SHP77 (cell line): ENCODE results near the gene ASTN1.

Experiments used
- DNase-seq, 2 experiments: peaks; one replicate each; lab custom pipeline; 2025; lab: John Stamatoyannopoulos, UW

Gene ASTN1

DNA sequence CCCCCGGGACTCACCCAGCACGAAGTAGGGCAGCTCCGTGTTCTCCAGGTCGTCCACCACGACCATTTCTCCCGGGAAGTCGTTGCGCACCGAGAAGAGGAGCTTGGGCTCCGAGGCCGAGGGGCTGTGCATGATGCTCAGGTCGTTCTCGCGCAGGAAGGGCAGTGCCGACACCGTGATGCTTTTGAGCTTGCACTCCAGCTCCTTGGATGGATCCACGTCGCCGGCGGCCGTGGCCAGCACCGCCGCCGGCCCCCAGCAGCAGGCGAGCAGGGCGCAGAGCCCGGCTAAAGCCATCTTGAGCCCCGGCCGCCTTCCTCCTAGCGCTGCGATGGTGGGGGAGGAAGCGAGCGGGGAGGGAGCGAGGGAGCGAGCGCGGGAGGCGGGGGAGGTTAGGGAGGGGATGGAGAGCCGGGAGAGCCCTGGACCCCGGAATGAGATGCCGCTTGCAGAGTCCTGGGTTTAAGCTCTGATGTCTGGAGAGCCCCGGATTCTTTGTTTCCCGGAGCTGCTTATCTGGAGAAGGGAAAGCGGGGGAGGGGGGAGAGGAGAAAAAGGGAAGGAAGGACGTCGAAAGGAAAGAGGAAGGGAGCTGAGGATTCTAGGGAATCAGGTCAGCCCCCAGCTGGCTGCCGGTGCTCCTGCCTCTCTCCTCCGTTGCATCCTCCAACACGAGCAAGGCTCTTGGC, at the start of gene ASTN1:
ASTN1 (minus strand) TSS at position 333 of the 689 bp plus-strand sequence; CDS start at position 297, 36 bp downstream.
- DNase-seq = no peak

- DNase-seq = peak in 1 of 2 experiments; percentile 1
Measured at GRCh38 chr1:177211231-177211630, 46.7 kb upstream of the ASTN1 start.

DNA sequence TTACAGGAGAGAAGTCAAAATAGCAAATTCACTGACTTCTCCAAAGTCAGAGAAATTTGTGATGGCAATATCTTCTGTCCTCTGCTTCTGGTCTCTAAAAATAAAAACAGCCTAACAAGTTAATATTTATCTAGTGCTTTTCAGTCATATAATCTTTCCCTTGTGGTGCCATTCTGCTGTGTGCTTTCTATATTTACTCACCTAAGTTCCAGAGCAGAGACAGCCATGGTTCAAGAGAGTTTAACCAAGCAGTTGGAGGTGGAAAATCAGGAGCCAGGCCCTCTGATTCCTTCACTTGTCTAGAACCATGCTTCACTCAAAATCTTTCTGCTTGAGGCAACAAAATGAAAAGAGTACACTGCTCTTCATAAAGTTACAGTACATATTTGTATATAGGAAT, 45.6 kb upstream of the ASTN1 start:
- DNase-seq = peak in 1 of 2 experiments; percentile 19

- DNase-seq = peak; percentile 94 to 95
Measured at GRCh38 chr1:177209357-177209756, 44.8 kb upstream of the ASTN1 start.

- DNase-seq = no peak
Measured at GRCh38 chr1:177208920-177209319, 44.4 kb upstream of the ASTN1 start.

DNA sequence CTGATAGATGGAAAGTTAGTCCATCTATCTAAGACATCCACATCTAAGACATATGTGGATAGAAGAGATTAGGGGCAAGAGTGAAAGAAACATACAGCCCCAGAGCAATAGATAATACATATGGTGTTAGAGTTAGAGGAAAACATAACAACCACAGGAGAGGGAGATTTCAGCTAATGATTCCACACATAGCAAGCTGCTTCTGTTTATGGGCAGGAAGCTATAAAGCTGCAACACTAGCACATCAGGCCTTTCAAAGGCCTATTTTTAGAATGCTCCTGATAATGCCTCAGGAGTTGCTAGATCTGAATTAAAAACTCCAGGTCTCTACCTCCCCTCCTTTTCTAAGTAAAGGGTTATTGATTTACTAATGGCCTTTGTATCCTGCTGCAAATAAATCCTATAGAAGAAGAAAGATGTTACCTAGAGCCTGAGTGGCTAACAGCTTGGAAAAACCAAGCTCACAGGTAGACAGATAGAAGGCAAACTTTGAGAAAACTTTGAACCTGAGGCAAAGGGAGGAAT, 42.4 kb upstream of the ASTN1 start:
- DNase-seq = no peak

DNA sequence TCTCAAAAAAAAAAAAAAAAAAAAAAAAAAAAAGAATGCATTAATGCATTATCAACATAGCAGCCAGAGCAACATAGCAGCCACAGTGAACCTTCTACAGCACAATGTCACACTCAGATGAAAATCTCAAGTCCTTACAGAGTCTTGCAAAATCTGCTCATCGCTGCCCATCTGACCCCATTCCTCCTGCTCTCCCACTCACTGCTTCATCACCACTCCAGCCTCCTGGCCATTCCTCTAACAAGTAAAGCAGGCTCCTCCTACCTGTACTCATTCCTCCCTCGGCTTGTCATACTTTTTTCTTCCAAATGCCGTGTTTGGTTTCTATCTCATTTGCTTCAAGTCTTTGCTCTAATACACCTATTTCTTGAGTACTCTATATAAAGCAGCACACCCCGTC, 35.8 kb upstream of the ASTN1 start:
- no peak for DNase-seq

DNA sequence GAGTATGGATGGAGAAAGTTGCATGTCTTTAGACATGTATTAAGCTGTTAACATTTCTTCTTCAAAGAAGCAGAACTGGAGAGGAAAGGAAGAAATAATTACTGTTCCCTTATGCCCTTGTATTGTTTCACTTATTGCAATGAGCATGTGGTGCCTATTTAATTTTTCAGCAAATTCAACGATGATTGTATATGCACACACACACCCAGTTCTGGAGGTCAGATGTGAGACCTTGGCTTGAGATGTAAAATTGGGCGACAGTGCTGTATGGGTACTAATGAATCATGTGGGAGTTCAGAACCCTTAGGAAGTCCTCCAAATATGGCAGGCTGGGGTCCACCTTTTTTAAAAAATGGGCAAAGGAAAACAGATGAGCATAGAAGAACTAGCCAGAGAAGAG, 33.7 kb upstream of the ASTN1 start:
- DNase-seq = no peak

- DNase-seq = no peak
Measured at GRCh38 chr1:177190308-177190970, 25.9 kb upstream of the ASTN1 start.

DNA sequence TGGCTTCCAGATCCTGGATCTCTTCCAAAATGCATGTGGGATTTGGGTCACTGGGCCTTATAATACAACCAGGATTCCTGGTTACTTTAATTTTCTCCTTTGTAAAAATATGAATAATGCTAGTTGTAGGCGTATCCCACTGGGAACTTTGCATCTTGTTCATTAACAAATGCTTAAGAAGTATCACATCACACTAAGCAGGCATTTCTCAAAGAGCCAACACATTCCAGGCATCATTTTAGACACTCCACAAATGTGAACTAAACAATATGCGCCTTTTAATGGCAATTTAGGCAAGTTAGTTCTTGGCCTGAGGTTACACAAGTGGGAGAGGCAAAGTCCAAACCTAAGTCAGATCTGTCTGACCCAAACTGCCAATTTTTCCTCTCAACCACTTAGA, 22.1 kb upstream of the ASTN1 start:
- DNase-seq = no peak

DNA sequence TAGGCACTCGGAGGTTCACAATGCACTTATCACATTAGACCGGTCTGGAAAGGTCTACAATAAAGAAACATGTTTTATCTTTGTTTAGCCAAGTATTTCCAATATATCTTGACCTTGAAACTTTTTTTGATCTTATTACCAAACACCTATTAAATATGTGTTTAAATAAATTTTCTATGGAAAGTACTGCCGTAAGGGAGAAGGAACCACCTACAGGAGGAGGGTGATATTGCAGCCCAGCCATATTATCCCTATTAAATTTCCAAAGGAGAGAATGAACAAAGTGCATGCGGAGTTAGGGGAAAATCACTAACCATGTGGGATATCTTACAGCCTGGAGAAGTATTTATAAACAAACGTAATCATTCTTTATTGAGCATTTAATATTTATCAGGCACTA, 20.7 kb upstream of the ASTN1 start:
- DNase-seq = no peak

GRCh38 chr1:177183836-177184235, 19.3 kb upstream of the ASTN1 start:
- DNase-seq = no peak

GRCh38 chr1:177181631-177182291, 17.2 kb upstream of the ASTN1 start:
- peak; percentile 65 to 73 for DNase-seq

DNA sequence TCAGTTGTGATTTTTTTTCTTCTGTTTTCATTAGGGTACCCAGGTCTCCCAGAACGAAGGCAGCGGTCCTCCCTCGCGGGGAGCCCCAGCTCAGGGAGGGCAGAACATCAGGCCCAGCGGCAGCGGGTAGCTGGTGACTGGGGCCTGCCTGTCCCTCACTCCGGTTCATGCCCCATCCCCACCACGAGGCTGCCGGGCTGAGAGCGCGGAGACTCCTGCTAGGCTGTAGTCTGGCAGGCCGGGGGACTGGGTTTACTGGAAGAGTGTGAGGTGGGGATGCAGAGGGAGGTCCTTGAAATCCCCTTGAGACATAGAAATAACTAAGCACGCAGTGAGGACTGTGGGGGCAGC, 16.7 kb upstream of the ASTN1 start:
- no peak for DNase-seq

GRCh38 chr1:177174921-177175634, 10.6 kb upstream of the ASTN1 start:
- no peak for DNase-seq

DNA sequence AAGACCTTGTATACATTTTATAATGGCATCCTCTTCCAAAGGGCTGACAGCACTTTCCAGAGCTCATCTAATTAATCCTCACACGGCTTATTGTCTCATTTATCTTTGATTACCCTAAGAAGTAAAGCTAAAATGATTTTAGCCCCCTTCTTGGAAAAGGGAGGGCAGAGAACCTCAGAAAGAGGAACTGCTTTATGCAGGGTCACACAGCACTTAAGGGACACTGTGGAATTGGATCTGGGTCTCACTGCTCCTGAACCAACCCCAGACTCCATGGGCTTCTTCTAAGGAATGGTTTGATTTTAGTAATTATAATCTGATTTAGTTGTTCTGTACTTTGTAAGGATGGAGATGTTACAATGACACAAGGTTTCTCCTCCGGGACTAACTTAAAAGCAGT, 9.5 kb upstream of the ASTN1 start:
- no peak for DNase-seq

- DNase-seq = no peak
Measured at GRCh38 chr1:177172866-177173265, 8.4 kb upstream of the ASTN1 start.

GRCh38 chr1:177172272-177172671, 7.8 kb upstream of the ASTN1 start:
- no peak for DNase-seq

DNA sequence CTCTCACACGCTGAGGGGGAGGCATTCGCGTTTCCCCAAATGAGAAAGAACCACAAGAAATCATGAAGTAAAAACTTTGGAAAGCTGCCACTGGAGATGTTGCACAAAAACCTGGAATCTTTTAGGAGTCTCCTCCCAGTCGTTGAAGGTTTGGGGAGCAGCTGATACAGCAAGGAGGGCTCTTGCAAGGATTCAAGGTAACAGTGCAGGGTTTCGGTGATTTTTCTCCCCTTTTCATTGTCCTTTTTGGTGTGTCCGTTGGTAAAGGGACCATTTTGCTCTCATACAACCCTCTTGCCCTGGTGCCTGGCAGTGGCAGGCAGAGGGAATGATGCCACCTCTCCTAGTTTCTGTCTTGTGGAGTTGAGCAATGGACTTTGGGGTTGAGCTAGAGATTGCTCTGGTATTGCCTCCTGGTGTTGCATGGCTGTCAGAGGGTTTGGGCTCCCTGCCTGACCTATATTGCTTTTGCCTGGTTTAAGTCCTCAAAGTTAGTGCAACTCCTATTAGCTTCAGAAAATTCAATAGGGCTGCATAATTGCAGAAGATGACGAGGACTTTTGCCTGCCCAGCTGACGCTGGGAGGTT, 7.1 kb upstream of the ASTN1 start:
- no peak for DNase-seq

DNA sequence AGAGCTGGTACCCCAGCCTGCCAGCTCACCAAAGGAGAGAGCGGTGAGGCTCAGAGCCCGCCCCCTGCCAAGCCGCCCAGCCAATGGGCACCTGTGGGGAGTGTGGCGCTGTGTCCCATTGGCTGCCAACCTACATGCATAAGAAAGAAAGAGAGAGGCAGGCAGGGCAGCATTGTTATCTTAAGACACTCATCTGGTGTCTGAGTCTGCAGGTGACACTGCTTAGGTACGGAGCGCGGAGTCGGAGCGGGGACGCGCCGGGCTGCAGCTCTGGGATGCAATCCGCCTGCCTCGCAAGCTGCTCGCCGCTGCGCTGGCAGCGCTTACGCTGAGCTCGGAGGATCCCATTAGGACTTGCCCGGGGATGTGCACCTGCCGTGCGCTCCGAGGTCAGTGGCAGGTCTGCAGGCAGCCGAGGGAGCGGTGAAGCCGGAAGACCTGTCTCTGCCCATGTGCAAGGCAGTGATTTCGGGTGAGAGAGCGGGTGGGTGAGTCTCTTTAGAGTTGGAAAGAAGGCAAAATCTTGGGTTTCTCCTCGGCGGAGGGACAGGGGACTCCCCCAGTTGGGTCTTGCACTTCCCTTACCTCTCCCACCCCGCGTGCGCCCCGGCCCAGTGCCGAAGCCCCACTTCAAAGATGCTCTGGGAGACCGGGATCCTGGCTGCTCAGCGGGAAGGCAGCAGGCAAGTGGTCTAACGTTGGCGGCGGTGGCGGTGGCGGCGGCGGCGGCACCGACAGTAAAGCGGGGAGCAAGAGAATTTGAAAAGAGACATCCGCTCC, 6.4 kb upstream of the ASTN1 start, which contains the start of gene BRINP2:
BRINP2 (plus strand) TSS at position 203 of the 780 bp plus-strand sequence. CDS start 58,919 bp downstream, outside the sequence.
- DNase-seq = no peak

DNA sequence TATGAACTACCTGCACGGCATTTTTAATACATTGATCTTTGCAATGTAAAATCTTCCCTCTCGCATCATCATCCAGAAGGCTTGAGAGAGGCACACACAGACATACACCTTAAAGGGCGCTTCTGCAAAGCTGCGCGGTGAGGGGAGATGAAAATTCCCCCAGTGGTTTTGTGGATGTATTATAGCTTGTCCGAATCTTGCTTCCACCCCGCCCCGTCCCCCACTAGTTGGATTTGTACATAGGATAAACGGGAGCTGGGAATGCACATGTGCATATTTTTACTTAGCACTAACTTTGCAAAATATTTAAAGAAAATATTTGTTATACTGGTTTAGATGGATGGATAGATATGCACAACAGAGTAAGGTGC, 542 bp upstream of the ASTN1 start:
- DNase-seq = no peak
